ENCODE data around the gene AGBL4.

DNA sequence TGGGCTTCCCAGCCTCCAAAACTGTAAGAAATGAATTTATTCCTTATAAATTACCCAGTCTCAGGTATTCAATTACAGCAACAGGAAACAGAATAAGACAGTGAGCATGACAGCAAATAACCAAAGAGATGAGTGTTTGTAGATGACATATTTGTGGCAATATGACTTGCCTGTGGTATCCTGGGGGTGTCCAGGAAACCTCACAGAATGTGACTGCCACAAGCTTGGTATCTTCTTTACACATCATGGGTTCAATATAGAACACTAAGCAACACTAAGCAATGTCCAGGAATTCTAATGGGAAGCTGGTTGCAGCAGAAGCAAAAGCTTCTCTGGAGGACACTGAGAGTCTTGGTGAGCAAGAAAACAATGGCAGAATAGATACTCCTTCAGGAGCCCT is 1010.7 kb downstream of the AGBL4 start:
- TF ChIP-seq, protein P1, sequence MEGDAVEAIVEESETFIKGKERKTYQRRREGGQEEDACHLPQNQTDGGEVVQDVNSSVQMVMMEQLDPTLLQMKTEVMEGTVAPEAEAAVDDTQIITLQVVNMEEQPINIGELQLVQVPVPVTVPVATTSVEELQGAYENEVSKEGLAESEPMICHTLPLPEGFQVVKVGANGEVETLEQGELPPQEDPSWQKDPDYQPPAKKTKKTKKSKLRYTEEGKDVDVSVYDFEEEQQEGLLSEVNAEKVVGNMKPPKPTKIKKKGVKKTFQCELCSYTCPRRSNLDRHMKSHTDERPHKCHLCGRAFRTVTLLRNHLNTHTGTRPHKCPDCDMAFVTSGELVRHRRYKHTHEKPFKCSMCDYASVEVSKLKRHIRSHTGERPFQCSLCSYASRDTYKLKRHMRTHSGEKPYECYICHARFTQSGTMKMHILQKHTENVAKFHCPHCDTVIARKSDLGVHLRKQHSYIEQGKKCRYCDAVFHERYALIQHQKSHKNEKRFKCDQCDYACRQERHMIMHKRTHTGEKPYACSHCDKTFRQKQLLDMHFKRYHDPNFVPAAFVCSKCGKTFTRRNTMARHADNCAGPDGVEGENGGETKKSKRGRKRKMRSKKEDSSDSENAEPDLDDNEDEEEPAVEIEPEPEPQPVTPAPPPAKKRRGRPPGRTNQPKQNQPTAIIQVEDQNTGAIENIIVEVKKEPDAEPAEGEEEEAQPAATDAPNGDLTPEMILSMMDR (IDR thresholded peaks at IDR 0.05), result no peak
- TF ChIP-seq ZFX (IDR thresholded peaks at IDR 0.05; ENCODE audit: borderline replicate concordance), result no peak

Data from 22Rv1 (cell line).